GM18526 (cell line): Measurements from ENCODE around the gene NTHL1.

Source experiments
- POLR2A ChIP-seq: IDR thresholded peaks from 3 replicates; pipeline ENCODE4 v1.6.1; 2011; ENCODE audit not compliant: insufficient read length; ENCODE audit errors: extremely low read depth

The NTHL1 gene

GRCh38 chr16:2004795-2005517 is 42.7 kb downstream of the NTHL1 start:
- TF ChIP-seq POLR2A, result no peak

DNA sequence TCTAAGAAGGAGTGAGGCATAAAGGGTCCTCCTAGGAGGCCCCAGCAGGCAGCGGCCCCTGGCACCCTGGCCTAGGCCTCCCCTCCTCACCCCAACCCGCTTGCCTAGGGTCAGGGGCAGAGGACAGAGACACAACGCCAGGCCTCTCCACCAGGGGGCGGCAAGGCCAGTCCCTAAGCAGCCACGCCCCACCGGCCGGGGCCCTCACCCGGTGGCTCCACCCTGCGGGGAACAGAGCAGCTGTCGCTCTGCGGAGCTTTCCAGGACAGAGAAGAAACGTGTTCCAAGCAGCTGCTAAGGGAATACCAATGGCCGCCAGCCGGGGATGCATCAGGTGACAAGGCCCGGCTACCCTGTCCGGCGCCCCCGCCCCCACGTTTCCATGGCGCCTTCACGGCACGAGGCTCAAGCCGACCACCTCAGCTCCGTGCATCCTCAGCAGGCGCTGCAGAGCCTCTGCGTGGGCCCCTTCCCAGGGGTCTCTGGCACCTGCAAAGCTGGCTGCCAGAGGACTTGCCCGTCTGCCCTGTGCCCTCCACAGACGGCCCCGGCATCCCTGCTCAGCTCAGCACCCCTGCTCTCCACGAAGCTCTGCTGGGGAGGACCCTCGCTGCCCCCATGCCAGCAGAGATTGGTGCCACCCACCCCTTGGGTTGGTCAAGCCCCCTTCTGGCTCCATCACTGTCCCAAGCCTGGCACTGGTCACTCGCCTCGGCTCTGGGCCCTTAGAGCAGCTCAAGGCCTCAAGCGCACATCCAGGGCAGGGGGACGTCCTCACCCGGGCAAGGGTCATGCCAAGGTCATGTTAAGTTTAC is 43.6 kb downstream of the NTHL1 start:
- TF ChIP-seq POLR2A, result no peak

DNA sequence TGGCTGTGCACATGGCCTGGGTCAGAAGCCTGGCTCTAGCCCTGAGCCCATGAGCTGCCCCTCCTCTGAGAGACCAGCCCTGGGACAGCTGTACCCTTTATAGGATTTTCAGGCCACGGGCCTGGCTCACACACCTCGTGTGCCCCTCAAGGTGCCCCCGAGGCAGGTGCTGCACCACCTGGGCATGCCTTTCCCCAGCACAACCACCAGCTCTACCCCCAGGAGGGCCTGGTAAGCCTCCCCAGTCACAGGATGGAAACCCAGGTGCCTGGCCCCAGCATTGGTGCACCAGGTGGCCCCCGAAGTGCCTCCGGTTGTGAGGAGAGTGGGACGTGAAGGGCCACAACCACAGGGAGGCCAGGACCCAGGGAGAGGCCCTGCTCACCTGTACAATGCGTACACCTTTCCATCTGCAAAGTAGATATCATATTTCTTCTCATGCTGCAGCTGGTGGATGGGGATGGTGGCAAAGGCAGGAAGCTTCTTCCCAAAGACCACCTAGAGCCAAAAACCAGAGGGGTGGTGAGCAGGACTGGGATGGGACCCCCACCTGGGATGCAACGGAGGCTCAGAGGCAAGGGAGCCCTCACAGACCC is 44.3 kb downstream of the NTHL1 start:
- no peak for TF ChIP-seq POLR2A

- no peak for TF ChIP-seq POLR2A
Observed at GRCh38 chr16:2002406-2003230, 45.0 kb downstream of the NTHL1 start.

DNA sequence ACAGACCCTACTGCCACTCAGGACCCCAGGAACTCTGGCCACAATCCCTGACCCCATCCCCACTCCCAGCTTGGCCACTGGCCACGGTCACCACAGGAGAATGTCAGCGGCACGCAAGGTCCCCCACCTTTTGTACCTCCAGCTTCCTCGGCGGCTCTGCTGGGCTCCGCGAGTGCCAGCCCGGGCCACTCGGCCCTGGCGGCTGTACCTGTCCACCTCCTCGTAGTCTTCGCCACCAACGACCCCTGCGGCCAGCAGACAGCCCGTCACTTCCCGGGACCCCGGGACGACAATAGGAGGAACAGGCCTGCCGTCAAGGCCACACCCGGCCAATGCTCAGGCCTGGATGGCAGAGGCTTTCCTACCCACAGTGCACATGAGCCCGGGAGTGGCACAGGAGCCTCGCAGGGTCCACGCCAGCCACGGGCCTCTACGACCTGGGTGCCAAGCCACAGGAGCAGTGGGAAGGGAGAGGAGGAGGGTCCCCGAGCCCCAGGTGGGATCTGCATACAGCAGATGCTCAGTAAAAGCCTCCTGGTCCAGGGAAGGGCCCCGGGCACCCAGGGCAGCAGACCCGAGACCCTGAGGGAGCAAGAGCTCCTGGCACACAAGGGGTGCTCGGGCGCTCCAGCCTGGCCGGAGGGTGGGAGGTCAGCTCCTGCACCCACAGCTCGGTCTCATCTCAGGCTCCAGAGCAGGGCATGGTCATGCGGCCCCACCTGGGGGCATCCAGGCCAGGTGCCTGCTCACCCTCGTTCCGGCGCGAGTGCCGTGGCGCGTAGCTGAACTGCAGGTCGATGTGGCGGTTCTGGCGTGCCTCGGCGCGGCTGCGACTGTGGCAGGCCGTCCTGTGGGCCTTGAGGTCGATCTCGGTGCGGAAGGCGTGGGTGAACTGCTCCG is 45.9 kb downstream of the NTHL1 start:
- TF ChIP-seq POLR2A, result no peak

GRCh38 chr16:2001035-2001434 is 46.6 kb downstream of the NTHL1 start:
- TF ChIP-seq POLR2A, result no peak

DNA sequence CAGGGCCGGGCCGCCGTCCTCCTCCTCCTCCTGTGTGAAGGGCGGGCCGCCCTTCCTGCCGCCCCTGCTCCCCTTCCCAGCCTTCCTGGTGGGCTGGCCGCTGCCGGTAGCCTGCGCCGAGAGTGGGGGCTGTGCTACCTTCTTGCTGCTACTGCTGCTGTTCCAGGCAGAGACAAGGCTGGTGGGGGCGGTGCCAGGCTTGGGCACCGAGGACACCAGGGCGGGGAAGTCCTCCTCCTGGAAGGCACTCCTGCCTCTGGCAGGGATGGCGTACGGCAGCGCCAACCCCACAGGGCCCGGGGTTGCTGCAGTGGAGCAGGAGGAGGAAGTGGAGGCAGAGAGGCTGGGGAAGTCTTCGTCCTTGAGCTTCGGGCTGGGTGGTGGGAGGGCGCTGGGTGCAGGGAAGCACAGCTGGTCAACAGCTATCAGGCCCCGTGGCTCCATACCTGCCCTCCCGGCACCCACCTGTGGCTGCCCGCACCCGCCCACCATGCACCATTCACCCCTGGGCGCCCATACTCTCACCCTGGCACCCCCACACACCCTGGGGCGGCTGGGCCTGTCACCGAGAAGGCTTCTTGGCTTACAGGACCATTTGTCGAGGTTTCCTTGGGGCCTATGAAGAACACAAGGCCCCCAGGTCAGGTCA is 47.6 kb downstream of the NTHL1 start:
- TF ChIP-seq POLR2A, result no peak

GRCh38 chr16:1998852-1999801 is 48.5 kb downstream of the NTHL1 start:
- TF ChIP-seq POLR2A, result no peak

GRCh38 chr16:1998360-1998835 is 49.2 kb downstream of the NTHL1 start:
- no peak for TF ChIP-seq POLR2A

DNA sequence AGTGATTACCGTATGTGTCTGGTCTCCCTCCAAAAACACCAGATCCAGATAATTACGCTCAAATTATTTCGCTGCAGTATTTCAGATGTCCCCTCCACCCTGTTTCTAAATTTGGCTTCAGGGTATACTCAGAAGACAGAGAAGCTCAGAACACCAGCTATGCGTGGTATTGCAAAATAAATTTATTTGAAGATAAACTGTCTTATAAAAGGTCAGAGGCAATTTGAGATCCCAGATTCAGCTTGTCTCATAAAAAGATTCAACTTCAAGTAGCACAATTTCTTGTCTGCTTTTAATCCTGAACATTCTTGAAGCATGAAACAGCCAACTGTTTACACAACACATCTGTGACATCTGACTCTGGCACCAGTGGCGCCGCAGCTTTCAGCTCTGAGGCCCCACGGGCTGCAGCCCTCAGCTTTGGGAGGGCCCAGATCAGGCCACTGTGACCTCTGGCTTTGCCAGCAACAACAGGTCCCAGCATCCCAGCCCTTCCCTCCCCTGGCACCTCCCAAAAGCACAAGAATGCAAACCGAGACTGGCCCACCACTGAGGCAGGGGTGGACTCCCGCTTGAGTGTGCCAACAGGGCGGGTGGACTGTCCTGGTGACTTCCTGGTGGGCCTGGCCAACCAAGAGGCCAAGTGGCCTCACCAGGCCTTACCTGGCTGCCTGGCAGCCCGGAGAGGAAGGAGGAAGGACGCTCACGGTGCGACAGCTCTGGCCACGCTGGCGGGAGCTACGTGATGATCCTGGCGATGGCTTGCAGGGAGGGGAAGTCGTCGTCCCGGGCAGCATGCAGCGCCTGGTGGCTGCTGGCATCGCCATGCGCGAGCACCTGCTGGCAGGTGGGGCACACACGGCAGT is 49.9 kb downstream of the NTHL1 start:
- no peak for TF ChIP-seq POLR2A

DNA sequence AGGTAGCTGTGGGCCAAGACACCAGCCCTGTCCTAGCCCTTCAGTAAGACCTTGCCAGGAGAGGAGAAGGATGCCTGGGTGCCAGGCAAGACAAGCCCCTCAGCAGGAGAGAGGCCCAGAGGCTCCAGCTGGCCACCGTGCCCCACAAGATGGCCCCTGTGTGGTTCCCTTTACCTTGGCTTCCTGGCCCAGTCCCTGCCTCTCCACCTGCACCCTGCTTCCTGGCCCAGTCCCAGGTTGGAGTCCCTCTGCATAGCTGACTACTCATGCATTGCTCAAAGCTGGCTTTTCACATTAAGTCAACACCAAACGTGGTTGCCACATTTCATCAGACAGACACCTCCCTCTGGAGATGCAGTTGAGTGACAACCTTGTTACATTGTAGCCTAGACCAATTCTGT is 53.9 kb downstream of the NTHL1 start:
- no peak for TF ChIP-seq POLR2A
